Measurements from ENCODE around the gene EPAS1. TPM values are rescaled to one million over a fixed set of nuclear protein-coding genes. Genes with fewer than 3 reads are reported as not detected.

EPAS1 gene
- total RNA-seq, 1 experiment from 2014 or later = 146 TPM

- ChIA-PET CTCF (interaction anchor here (0.6 to 2.6 kb wide), 5 partner anchors 12 to 38 kb away, joined by 3 to 7 read pairs (median 3); no protein-coding TSS in a partner anchor), POLR2A (interaction anchor here (1.8 to 24.9 kb wide), 5 partner anchors 11 to 22 kb away, joined by 9 to 553 read pairs (median 22); partner anchors contain the start of gene EPAS1)
- intact Hi-C loops (cut with micrococcal nuclease) = no loop called here
- no TSS peak for BruUV-seq (replicated peaks)
- no peak for TF ChIP-seq CTCF (IDR thresholded peaks at IDR 0.05; ENCODE audit: unreplicated experiment)
- Mint-ChIP-seq H3K4me3 (ENCODE audit: unreplicated experiment) (no peak overlapping the region), H3K36me3 (ENCODE audit: insufficient read depth, unreplicated experiment) (peaks cover 21% of the 10 kb centered on the region), H3K4me1 (ENCODE audit: insufficient read depth, unreplicated experiment) (peaks cover 76% of the 10 kb centered on the region), H3K9me3 (ENCODE audit: unreplicated experiment) (no peaks in the 10 kb centered on the region), H3K27me3 (ENCODE audit: insufficient read depth, unreplicated experiment) (no peaks in the 10 kb centered on the region), H3K27ac (ENCODE audit: low read depth, unreplicated experiment) (peak overlapping the region; percentile 93)
- DNase-seq (ENCODE audit: unreplicated experiment) = peak; percentile 68
Observed at GRCh38 chr2:46311651-46312223, 14.5 kb downstream of the EPAS1 start.

GRCh38 chr2:46313063-46313462 is 15.9 kb downstream of the EPAS1 start:
- Mint-ChIP-seq H3K4me3 (ENCODE audit: unreplicated experiment) (no peak overlapping the region), H3K36me3 (ENCODE audit: insufficient read depth, unreplicated experiment) (peaks cover 21% of the 10 kb centered on the region), H3K27ac (ENCODE audit: low read depth, unreplicated experiment) (no peak overlapping the region), H3K9me3 (ENCODE audit: unreplicated experiment) (no peaks in the 10 kb centered on the region), H3K4me1 (ENCODE audit: insufficient read depth, unreplicated experiment) (peaks cover 70% of the 10 kb centered on the region), H3K27me3 (ENCODE audit: insufficient read depth, unreplicated experiment) (no peaks in the 10 kb centered on the region)
- BruUV-seq (replicated peaks) = no TSS peak
- ChIA-PET CTCF (interaction anchor here (0.6 to 2.6 kb wide), 5 partner anchors 14 to 250 kb away, joined by 3 to 7 read pairs (median 4); partner anchors contain the start of gene EPAS1), POLR2A (interaction anchor here (1.8 to 24.9 kb wide), 4 partner anchors 10 to 20 kb away, joined by 9 to 553 read pairs (median 76); partner anchors contain the start of gene EPAS1)
- no peak for DNase-seq (ENCODE audit: unreplicated experiment)
- no peak for TF ChIP-seq CTCF (IDR thresholded peaks at IDR 0.05; ENCODE audit: unreplicated experiment)
- intact Hi-C loops (cut with micrococcal nuclease) = no loop called here

GRCh38 chr2:46314065-46314835 is 17.0 kb downstream of the EPAS1 start:
- DNase-seq (ENCODE audit: unreplicated experiment) = no peak
- no peak for TF ChIP-seq CTCF (IDR thresholded peaks at IDR 0.05; ENCODE audit: unreplicated experiment)
- Mint-ChIP-seq H3K27ac (ENCODE audit: low read depth, unreplicated experiment) (peak overlapping the region; percentile 46), H3K4me1 (ENCODE audit: insufficient read depth, unreplicated experiment) (peaks cover 64% of the 10 kb centered on the region), H3K27me3 (ENCODE audit: insufficient read depth, unreplicated experiment) (no peaks in the 10 kb centered on the region), H3K36me3 (ENCODE audit: insufficient read depth, unreplicated experiment) (peaks cover 21% of the 10 kb centered on the region), H3K4me3 (ENCODE audit: unreplicated experiment) (no peak overlapping the region), H3K9me3 (ENCODE audit: unreplicated experiment) (no peaks in the 10 kb centered on the region)
- ChIA-PET CTCF (interaction anchor here (0.7 to 2.6 kb wide), 7 partner anchors 9 to 252 kb away, joined by 3 to 7 read pairs (median 4); no protein-coding TSS in a partner anchor), POLR2A (interaction anchor here (0.6 to 24.9 kb wide), 7 partner anchors 10 to 664 kb away, joined by 3 to 553 read pairs (median 4); partner anchors contain the start of gene EPAS1)
- BruUV-seq (replicated peaks) = no TSS peak
- intact Hi-C loops (cut with micrococcal nuclease) = no loop called here
